ENCODE measurements around the gene RTP5.

The RTP5 gene

DNA sequence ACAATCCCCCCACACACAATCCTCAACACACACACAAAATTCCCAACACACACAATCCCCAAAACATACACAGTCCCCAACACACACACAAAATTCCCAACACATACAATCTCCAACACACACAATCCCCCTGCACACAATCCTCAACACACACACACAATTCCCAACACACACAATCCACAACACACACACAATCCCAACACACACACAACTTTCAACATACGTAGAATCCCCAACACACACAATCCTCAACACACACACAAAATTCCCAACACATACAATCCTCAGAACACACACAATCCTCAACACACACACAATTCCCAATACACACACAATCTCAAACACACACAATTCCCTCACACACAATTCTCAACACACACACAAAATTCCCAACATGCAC lies 8.3 kb upstream of the RTP5 start:
- Histone ChIP-seq H3K9me2 (replicated peaks; ENCODE audit: low read depth, low read length) (no peaks in the 10 kb centered on the region), H3K9me3 (ENCODE audit: insufficient read depth, low read depth, low read length) (no peaks in the 10 kb centered on the region), H3K4me1 (ENCODE audit: insufficient read depth, low read length, poor library complexity, severe bottlenecking) (peaks cover 46% of the 10 kb centered on the region), H4K20me1 (ENCODE audit: insufficient read depth, low read length, poor library complexity, severe bottlenecking) (no peaks in the 10 kb centered on the region), H3K79me2 (ENCODE audit: insufficient read depth, low read length) (no peaks in the 10 kb centered on the region), H3K4me3 (ENCODE audit: low read length, poor library complexity, severe bottlenecking) (no peak overlapping the region), H3K4me2 (ENCODE audit: low read depth, low read length, poor library complexity, severe bottlenecking) (no peak overlapping the region), H3K9ac (ENCODE audit: low read depth, low read length, poor library complexity, severe bottlenecking) (no peak overlapping the region), H2AFZ (ENCODE audit: low read length) (no peak overlapping the region), H3K27me3 (ENCODE audit: insufficient read depth, low read length, poor library complexity, severe bottlenecking) (no peaks in the 10 kb centered on the region), H3K36me3 (ENCODE audit: insufficient read depth, low read length) (no peaks in the 10 kb centered on the region), H3F3A (ENCODE audit: low read depth) (no peaks in the 10 kb centered on the region)
- TF ChIP-seq, protein P1, sequence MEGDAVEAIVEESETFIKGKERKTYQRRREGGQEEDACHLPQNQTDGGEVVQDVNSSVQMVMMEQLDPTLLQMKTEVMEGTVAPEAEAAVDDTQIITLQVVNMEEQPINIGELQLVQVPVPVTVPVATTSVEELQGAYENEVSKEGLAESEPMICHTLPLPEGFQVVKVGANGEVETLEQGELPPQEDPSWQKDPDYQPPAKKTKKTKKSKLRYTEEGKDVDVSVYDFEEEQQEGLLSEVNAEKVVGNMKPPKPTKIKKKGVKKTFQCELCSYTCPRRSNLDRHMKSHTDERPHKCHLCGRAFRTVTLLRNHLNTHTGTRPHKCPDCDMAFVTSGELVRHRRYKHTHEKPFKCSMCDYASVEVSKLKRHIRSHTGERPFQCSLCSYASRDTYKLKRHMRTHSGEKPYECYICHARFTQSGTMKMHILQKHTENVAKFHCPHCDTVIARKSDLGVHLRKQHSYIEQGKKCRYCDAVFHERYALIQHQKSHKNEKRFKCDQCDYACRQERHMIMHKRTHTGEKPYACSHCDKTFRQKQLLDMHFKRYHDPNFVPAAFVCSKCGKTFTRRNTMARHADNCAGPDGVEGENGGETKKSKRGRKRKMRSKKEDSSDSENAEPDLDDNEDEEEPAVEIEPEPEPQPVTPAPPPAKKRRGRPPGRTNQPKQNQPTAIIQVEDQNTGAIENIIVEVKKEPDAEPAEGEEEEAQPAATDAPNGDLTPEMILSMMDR (conservative IDR thresholded peaks at IDR 0.05; ENCODE audit: low read length), result no peak
- no peak for TF ChIP-seq EZH2phosphoT487 (IDR thresholded peaks at IDR 0.05; ENCODE audit: borderline replicate concordance)

GRCh38 chr2:241862093-241862492 lies 7.4 kb upstream of the RTP5 start:
- H3K9ac ChIP-seq (ENCODE audit: low read depth, low read length, poor library complexity, severe bottlenecking), result no peak overlapping the region
- H4K20me1 ChIP-seq (ENCODE audit: insufficient read depth, low read length, poor library complexity, severe bottlenecking), result no peaks in the 10 kb centered on the region
- TF ChIP-seq, protein P1 (conservative IDR thresholded peaks at IDR 0.05; ENCODE audit: low read length), result no peak
- no peak for TF ChIP-seq EZH2phosphoT487 (IDR thresholded peaks at IDR 0.05; ENCODE audit: borderline replicate concordance)
- H3K27me3 ChIP-seq (ENCODE audit: insufficient read depth, low read length, poor library complexity, severe bottlenecking), result no peaks in the 10 kb centered on the region
- H3K9me2 ChIP-seq (replicated peaks; ENCODE audit: low read depth, low read length), result no peaks in the 10 kb centered on the region
- peaks cover 51% of the 10 kb centered on the region for H3K4me1 ChIP-seq (ENCODE audit: insufficient read depth, low read length, poor library complexity, severe bottlenecking)
- H3K79me2 ChIP-seq (ENCODE audit: insufficient read depth, low read length), result no peaks in the 10 kb centered on the region
- no peaks in the 10 kb centered on the region for H3K9me3 ChIP-seq (ENCODE audit: insufficient read depth, low read depth, low read length)
- no peaks in the 10 kb centered on the region for H3K36me3 ChIP-seq (ENCODE audit: insufficient read depth, low read length)
- H2AFZ ChIP-seq (ENCODE audit: low read length), result no peak overlapping the region
- H3K4me2 ChIP-seq (ENCODE audit: low read depth, low read length, poor library complexity, severe bottlenecking), result no peak overlapping the region
- no peaks in the 10 kb centered on the region for H3F3A ChIP-seq (ENCODE audit: low read depth)
- H3K4me3 ChIP-seq (ENCODE audit: low read length, poor library complexity, severe bottlenecking), result no peak overlapping the region

- Histone ChIP-seq H4K20me1 (ENCODE audit: insufficient read depth, low read length, poor library complexity, severe bottlenecking) (no peaks in the 10 kb centered on the region), H2AFZ (ENCODE audit: low read length) (no peak overlapping the region), H3K36me3 (ENCODE audit: insufficient read depth, low read length) (no peaks in the 10 kb centered on the region), H3K79me2 (ENCODE audit: insufficient read depth, low read length) (no peaks in the 10 kb centered on the region), H3K9me3 (ENCODE audit: insufficient read depth, low read depth, low read length) (no peaks in the 10 kb centered on the region), H3K9me2 (replicated peaks; ENCODE audit: low read depth, low read length) (no peaks in the 10 kb centered on the region), H3K9ac (ENCODE audit: low read depth, low read length, poor library complexity, severe bottlenecking) (peak overlapping the region; percentile 15), H3K4me3 (ENCODE audit: low read length, poor library complexity, severe bottlenecking) (peak overlapping the region; percentile 49), H3K4me2 (ENCODE audit: low read depth, low read length, poor library complexity, severe bottlenecking) (peak overlapping the region; percentile 66), H3K4me1 (ENCODE audit: insufficient read depth, low read length, poor library complexity, severe bottlenecking) (peaks cover 60% of the 10 kb centered on the region), H3F3A (ENCODE audit: low read depth) (no peaks in the 10 kb centered on the region; the same call in 1 of the 2 replicates), H3K27me3 (ENCODE audit: insufficient read depth, low read length, poor library complexity, severe bottlenecking) (no peaks in the 10 kb centered on the region)
- no peak for TF ChIP-seq EZH2phosphoT487 (IDR thresholded peaks at IDR 0.05; ENCODE audit: borderline replicate concordance)
- TF ChIP-seq, protein P1 (conservative IDR thresholded peaks at IDR 0.05; ENCODE audit: low read length), result no peak
Observed at GRCh38 chr2:241862775-241863535, 6.6 kb upstream of the RTP5 start.

Measured in Loucy (cell line).